Psoas muscle (tissue), 8 donors: ENCODE results near the gene DUSP6. TPM values are rescaled to one million over a fixed set of nuclear protein-coding genes. Genes with fewer than 3 reads are reported as not detected.

Experiments
- ATAC-seq, 4 donors: fragments of 200-7000 bp; cut with Tn5 transposase; one replicate each; pipeline ENCODE4 v1.9.1; 2020; ENCODE audit warnings: moderate library complexity in 3 of 4, mild to moderate bottlenecking in 2 of 4
- DNase-seq, 2 donors: peaks; one replicate each; pipeline ENCODE4 v3.0.0-alpha.2; 2020
- H3K27ac ChIP-seq: fragments of 200-600 bp; one replicate; pipeline ENCODE4 v1.8.0; 2022
- H3K27me3 ChIP-seq, 3 donors: fragments of 200-600 bp in 1 of 3; one replicate each; pipeline versions ENCODE4 v1.6.1 to v1.8.0; 2013 to 2022; ENCODE audit warnings: low read length in 2 of 3, mild to moderate bottlenecking in 2 of 3, moderate library complexity in 1 of 3; ENCODE audit not compliant: insufficient read depth in 3 of 3
- H3K36me3 ChIP-seq, 2 donors: fragments of 200-600 bp in 1 of 2; one replicate each; pipeline versions ENCODE4 v1.6.1 to v1.8.0; 2013 to 2022; ENCODE audit warnings: low read depth in 1 of 2, mild to moderate bottlenecking in 1 of 2, moderate library complexity in 1 of 2; ENCODE audit not compliant: insufficient read depth in 1 of 2
- H3K4me1 ChIP-seq: fragments of 200-600 bp; one replicate; pipeline ENCODE4 v1.8.0; 2022
- H3K4me3 ChIP-seq: fragments of 200-600 bp; one replicate; pipeline ENCODE4 v1.8.0; 2022; ENCODE audit warnings: mild to moderate bottlenecking
- H3K9me3 ChIP-seq: fragments of 200-600 bp; one replicate; pipeline ENCODE4 v1.8.0; 2022
- CTCF ChIP-seq: fragments of 200-600 bp; IDR thresholded peaks from one replicate; pipeline ENCODE4 v1.8.0; 2022; ENCODE audit warnings: antibody characterized with exemption
- WGBS, 3 donors: extraction: QIAGEN DNeasy Blood & Tissue Kit; methylation state at CpG; one replicate each; pipeline versions ENCODE4 v1.1.6 to v1.1.7; 2013; 5-methylcytosine and 5-hydroxymethylcytosine counted together
- intact Hi-C, 2 donors: fragments of 100-400 bp; cut with DNase I; formaldehyde crosslinking; loops; one replicate each; pipeline versions ENCODE4 v1.11.0 to v1.14.2; 2022
- polyA plus RNA-seq, 3 donors: library from polyadenylated mRNA; stranded (reverse); fragments of 200-250 nt; gene quantifications; one replicate each; pipeline ENCODE4 v1.2.3, GENCODE V29; 2013
- total RNA-seq, 4 donors: library from RNA; stranded (reverse); fragmentation: NEBNext Ultra II Directional in 2 of 4; extraction: Animal tissue kit (Norgen Biotek cat#: 25700) in 2 of 4; gene quantifications; one replicate each; pipeline versions ENCODE4 v1.2.1 to v1.2.4, GENCODE V29; 2021 to 2023
- donor health status: healthy with polysubstance abuse.
- donor health status: DM: no; HTN: no; CAD: no; lungs with moderate emphysema.
- donor health status: Bipolar disorder and iron deficiency.
- donor health status: healthy.
- donor health status: DM: yes; HTN: yes; CAD: no.
- donor health status: DM: no; HTN: no; CAD: no.
- donor health status: DM: no; HTN: no; CAD: no.
- donor health status: DM: yes; HTN: yes; CAD: no.

The DUSP6 gene
- total and polyA plus RNA-seq, 7 donors: 5.0 to 27.0 (median 12.3) TPM

DNA sequence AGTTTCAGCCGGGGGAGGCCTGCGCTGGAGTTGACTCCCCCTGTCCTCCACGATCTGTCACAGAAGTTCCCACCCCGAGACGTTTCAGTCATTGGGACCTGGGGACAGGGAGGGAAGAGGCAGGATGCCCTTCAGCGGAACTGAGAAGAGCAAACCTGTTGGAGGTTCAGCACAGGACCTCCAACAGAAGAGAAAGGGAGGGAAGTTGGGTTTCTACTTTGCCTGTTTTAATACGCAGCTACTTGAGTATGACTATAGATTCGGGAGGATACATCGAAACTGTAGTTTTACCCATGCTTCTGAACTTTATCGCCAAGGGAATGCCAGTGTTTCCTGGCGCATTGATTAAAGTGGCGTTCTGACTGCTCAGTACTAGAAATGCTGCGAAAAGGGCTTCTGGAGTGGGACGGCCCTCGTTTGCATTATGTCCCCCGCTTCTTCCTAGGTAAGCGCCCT, 2.3 kb upstream of the DUSP6 start:
- DNase-seq (no peak), ATAC-seq (no peak)
- 35 to 48% (median 36%) methylated on average over 17 of the region's 17 CpGs for WGBS, 3 donors
- Histone ChIP-seq H3K4me1 (peaks cover 15% of the 10 kb centered on the region), H3K27ac (peak overlapping the region; percentile 85), H3K4me3 (peak overlapping the region; percentile 77), H3K9me3 (no peaks in the 10 kb centered on the region), H3K27me3 (peaks cover 0 to 75% (median 25%) of the 10 kb centered on the region in 3 donors), H3K36me3 (peaks cover 0 to under 1% of the 10 kb centered on the region in 2 donors)
- intact Hi-C loops: loop anchor here in 1 of 2 donors (5.0 kb wide), 2 partner anchors 173 to 302 kb away; partner anchors contain the start of gene POC1B
- no peak for TF ChIP-seq CTCF

DNA sequence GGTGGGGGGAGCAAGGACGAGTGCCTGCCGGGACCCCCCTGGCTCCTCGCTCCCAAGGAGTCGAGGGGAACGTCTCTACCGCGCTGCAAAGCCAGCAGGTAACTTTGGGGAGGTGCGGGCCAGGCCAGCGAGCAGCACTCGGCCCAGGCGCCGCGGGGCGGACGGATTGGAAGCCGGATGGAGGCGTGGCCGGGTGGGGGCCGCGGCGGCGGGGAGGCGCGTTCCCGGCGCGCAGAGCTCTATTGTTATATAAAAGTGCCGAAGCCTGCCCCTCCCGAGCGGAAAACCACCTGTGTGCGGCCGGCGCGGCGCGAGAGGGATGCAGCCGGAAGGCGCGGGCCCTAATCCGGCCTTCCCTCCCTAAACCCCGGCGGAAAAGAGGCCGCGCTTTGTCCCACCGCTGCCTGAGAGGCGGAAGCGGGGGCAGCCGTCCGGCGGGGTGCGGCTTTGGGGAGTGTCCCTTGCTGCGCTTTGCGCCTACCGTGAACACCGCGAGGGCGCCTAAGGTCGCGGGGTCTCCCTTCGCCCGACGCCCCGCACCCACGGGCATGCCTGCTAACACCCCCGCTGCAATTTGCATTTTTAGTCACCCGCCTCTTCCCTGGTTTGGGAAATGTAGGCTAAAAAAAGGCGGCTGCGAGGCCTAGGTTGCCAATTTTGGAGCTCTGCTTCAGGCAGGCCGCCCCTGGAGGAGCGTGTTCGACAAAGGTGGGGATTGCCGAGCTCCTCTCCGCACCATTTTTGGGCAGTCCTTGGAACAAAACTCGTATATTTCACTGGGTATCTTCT, 1.7 kb upstream of the DUSP6 start:
- H3K4me1 ChIP-seq: peaks cover 15% of the 10 kb centered on the region
- no peaks in the 10 kb centered on the region for H3K9me3 ChIP-seq
- H3K27me3 ChIP-seq: peaks cover 0 to 81% (median 28%) of the 10 kb centered on the region in 3 donors
- TF ChIP-seq CTCF: no peak
- 1% methylated on average over 72 to 74 of the region's 74 CpGs for WGBS, 3 donors
- peak; percentile 31 to 53 (median 46) for ATAC-seq
- H3K36me3 ChIP-seq: peaks cover 0 to 6% of the 10 kb centered on the region in 2 donors
- peak overlapping the region; percentile 85 for H3K27ac ChIP-seq
- intact Hi-C loops: loop anchor here in 1 of 2 donors (5.0 kb wide), 2 partner anchors 173 to 302 kb away; partner anchors contain the start of gene POC1B
- H3K4me3 ChIP-seq: peak overlapping the region; percentile 77
- DNase-seq: peak; percentile 79 to 83

- Histone ChIP-seq H3K27ac (peak overlapping the region; percentile 85), H3K4me3 (peak overlapping the region; percentile 77), H3K9me3 (no peaks in the 10 kb centered on the region), H3K36me3 (peaks cover 0 to 13% of the 10 kb centered on the region in 2 donors), H3K27me3 (peaks cover 0 to 88% (median 30%) of the 10 kb centered on the region in 3 donors), H3K4me1 (peaks cover 15% of the 10 kb centered on the region)
- peak; percentile 70 to 79 for DNase-seq
- TF ChIP-seq CTCF: no peak
- WGBS, 3 donors: 0 to 1% (median 1%) methylated on average over 38 to 49 of the region's 49 CpGs
- intact Hi-C loops: loop anchor here in 1 of 2 donors (5.0 kb wide), 2 partner anchors 174 to 301 kb away; partner anchors contain the start of gene POC1B
- peak; percentile 57 to 66 (median 62) for ATAC-seq
Measured at GRCh38 chr12:89353188-89353822, 1.0 kb upstream of the DUSP6 start.

DNA sequence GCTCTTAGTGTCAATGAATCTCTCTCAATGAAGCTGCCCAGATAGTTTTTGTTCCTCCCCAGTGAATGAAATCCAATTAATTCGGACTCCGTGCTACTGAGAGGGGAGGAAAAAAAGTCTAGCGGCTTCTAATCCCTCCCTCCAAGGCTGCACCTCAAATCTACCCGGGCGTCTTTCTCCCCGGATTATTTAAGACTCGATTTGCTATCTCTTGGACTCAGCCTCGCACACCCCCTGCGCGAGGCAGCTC, 134 bp downstream of the DUSP6 start:
- Histone ChIP-seq H3K4me1 (peaks cover 15% of the 10 kb centered on the region), H3K4me3 (peak overlapping the region; percentile 77), H3K36me3 (peaks cover 0 to 14% of the 10 kb centered on the region in 2 donors), H3K27me3 (peaks cover 0 to 94% (median 32%) of the 10 kb centered on the region in 3 donors), H3K27ac (peak overlapping the region; percentile 85), H3K9me3 (no peaks in the 10 kb centered on the region)
- TF ChIP-seq CTCF: no peak
- intact Hi-C loops: loop anchor here in 1 of 2 donors (5.0 kb wide), 2 partner anchors 175 to 300 kb away; partner anchors contain the start of gene POC1B
- DNase-seq: no peak
- peak in 1 of 4 donors; percentile 3 for ATAC-seq
- WGBS, 3 donors: 0 to 2% (median 0%) methylated on average over 10 of the region's 10 CpGs
